ENCODE measurements around the gene HK1.
"Not testable (repeated sequence)": the region's sequence is repeated elsewhere in the genome, so short reads cannot be mapped to it uniquely, and the experiment has no call there.

DNA sequence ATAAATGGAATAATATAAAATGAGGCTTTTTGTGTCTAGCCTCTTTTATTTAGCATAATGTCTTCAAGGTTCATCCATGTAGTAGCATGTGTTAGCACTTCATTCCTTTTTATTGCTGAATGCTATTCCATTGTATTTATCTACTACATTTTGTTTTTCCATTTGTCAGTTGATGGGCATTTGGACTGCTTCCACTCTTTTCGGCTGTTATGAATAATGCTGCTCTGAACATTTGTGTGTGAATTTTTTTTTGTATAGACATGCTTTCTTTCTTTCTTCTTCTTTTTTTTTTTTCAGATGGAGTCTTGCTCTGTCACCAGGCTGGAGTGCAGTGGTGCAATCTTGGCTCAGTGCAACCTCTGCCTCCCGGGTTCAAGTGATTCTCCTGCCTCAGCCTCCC is 50.6 kb downstream of the HK1 start:
- TF ChIP-seq, protein P1, sequence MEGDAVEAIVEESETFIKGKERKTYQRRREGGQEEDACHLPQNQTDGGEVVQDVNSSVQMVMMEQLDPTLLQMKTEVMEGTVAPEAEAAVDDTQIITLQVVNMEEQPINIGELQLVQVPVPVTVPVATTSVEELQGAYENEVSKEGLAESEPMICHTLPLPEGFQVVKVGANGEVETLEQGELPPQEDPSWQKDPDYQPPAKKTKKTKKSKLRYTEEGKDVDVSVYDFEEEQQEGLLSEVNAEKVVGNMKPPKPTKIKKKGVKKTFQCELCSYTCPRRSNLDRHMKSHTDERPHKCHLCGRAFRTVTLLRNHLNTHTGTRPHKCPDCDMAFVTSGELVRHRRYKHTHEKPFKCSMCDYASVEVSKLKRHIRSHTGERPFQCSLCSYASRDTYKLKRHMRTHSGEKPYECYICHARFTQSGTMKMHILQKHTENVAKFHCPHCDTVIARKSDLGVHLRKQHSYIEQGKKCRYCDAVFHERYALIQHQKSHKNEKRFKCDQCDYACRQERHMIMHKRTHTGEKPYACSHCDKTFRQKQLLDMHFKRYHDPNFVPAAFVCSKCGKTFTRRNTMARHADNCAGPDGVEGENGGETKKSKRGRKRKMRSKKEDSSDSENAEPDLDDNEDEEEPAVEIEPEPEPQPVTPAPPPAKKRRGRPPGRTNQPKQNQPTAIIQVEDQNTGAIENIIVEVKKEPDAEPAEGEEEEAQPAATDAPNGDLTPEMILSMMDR (conservative IDR thresholded peaks at IDR 0.05): not testable (repeated sequence)
- TF ChIP-seq EZH2 (IDR thresholded peaks at IDR 0.05; ENCODE audit: low read depth): not testable (repeated sequence)
